Activated CD8-positive, alpha-beta memory T cell treated with anti-CD3 and anti-CD28 coated beads, Interleukin-2, amount 10 ng/mL, durations not matched to agents 7 days and 5 days (primary cell): ENCODE results near the gene LSS. TPM values are rescaled to one million over a fixed set of nuclear protein-coding genes. Genes with fewer than 3 reads are reported as not detected.

Source experiments
- ATAC-seq: fragments of 150-1000 bp; cut with Tn5 transposase; one replicate; pipeline ENCODE4 v1.10.0; 2021; ENCODE audit warnings: moderate library complexity
- CTCF ChIA-PET: fragments of 350-600 bp; sonication (Branson Sonifier 250); formaldehyde crosslinking; loops from one replicate; lab custom pipeline; 2021; ENCODE audit warnings: antibody characterized with exemption; lab: Charles Lee
- DNase-seq: peaks from one replicate; pipeline ENCODE4 v3.0.0-alpha.2; 2020
- H3K27ac Mint-ChIP-seq: one replicate; pipeline ENCODE4 v1.8.0; 2021; ENCODE audit warnings: mild to moderate bottlenecking, mixed read lengths
- H3K27me3 Mint-ChIP-seq: one replicate; pipeline ENCODE4 v1.8.0; 2021; ENCODE audit warnings: mixed read lengths
- H3K36me3 Mint-ChIP-seq: one replicate; pipeline ENCODE4 v1.8.0; 2021; ENCODE audit warnings: mild to moderate bottlenecking, mixed read lengths
- H3K4me1 Mint-ChIP-seq: one replicate; pipeline ENCODE4 v1.8.0; 2021; ENCODE audit warnings: mixed read lengths
- H3K4me3 Mint-ChIP-seq: one replicate; pipeline ENCODE4 v1.8.0; 2021; ENCODE audit warnings: mild to moderate bottlenecking, moderate library complexity, mixed read lengths
- H3K9me3 Mint-ChIP-seq: one replicate; pipeline ENCODE4 v1.8.0; 2022; ENCODE audit warnings: low read depth, mixed read lengths
- total RNA-seq, 2 experiments: library from RNA; stranded (reverse); gene quantifications; one replicate each; pipeline ENCODE4 v1.2.3, GENCODE V29; 2021

Gene LSS
- total RNA-seq, 2 experiments from 2014 or later: 44.9 to 49.5 TPM

- no peak for ATAC-seq
- CTCF ChIA-PET: interaction anchor here (1.5 to 2.6 kb wide), 4 partner anchors 11 to 111 kb away, joined by 4 to 14 read pairs (median 6); a partner anchor contains a TSS
- Mint-ChIP-seq H3K27me3 (no peaks in the 10 kb centered on the region), H3K4me1 (peaks cover 37% of the 10 kb centered on the region), H3K36me3 (peaks cover 65% of the 10 kb centered on the region), H3K4me3 (no peak overlapping the region), H3K9me3 (no peaks in the 10 kb centered on the region), H3K27ac (peak overlapping the region; percentile 80)
- no peak for DNase-seq
Measured at GRCh38 chr21:46254208-46254975, 25.8 kb upstream of the LSS start.

GRCh38 chr21:46253610-46254124 is 25.1 kb upstream of the LSS start:
- Mint-ChIP-seq H3K27me3 (no peaks in the 10 kb centered on the region), H3K4me1 (peaks cover 37% of the 10 kb centered on the region), H3K9me3 (no peaks in the 10 kb centered on the region), H3K36me3 (peaks cover 68% of the 10 kb centered on the region), H3K27ac (peak overlapping the region; percentile 80), H3K4me3 (no peak overlapping the region)
- DNase-seq (peak; percentile 84), ATAC-seq (peak; percentile 90)
- CTCF ChIA-PET: interaction anchor here (0.9 to 2.6 kb wide), 6 partner anchors 11 to 111 kb away, joined by 3 to 14 read pairs (median 4); a partner anchor contains a TSS

GRCh38 chr21:46252840-46253239 is 24.3 kb upstream of the LSS start:
- Mint-ChIP-seq H3K27ac (peak overlapping the region; percentile 80), H3K9me3 (no peaks in the 10 kb centered on the region), H3K4me1 (peaks cover 37% of the 10 kb centered on the region), H3K36me3 (peaks cover 64% of the 10 kb centered on the region), H3K4me3 (no peak overlapping the region), H3K27me3 (no peaks in the 10 kb centered on the region)
- no peak for ATAC-seq
- no peak for DNase-seq
- CTCF ChIA-PET: interaction anchor here (0.9 to 2.6 kb wide), 5 partner anchors 10 to 110 kb away, joined by 3 to 14 read pairs (median 5); a partner anchor contains a TSS

GRCh38 chr21:46250146-46250725 is 21.7 kb upstream of the LSS start:
- Mint-ChIP-seq H3K36me3 (peaks cover 63% of the 10 kb centered on the region), H3K27ac (peak overlapping the region; percentile 56), H3K9me3 (no peaks in the 10 kb centered on the region), H3K27me3 (no peaks in the 10 kb centered on the region), H3K4me3 (no peak overlapping the region), H3K4me1 (peaks cover 40% of the 10 kb centered on the region)
- ATAC-seq: no peak
- DNase-seq: no peak
- CTCF ChIA-PET: interaction anchor here (1.1 to 1.9 kb wide), 2 partner anchors 9 to 107 kb away, joined by 4 to 5 read pairs; no protein-coding TSS in a partner anchor

GRCh38 chr21:46248827-46249226 is 20.3 kb upstream of the LSS start:
- Mint-ChIP-seq H3K36me3 (peaks cover 55% of the 10 kb centered on the region), H3K27ac (peak overlapping the region; percentile 4), H3K27me3 (no peaks in the 10 kb centered on the region), H3K4me3 (no peak overlapping the region), H3K9me3 (no peaks in the 10 kb centered on the region), H3K4me1 (peaks cover 37% of the 10 kb centered on the region)
- ATAC-seq (no peak), DNase-seq (no peak)
- CTCF ChIA-PET: no interaction called here

- no peak overlapping the region for H3K27ac Mint-ChIP-seq
- H3K36me3 Mint-ChIP-seq: peaks cover 54% of the 10 kb centered on the region
- H3K9me3 Mint-ChIP-seq: no peaks in the 10 kb centered on the region
- DNase-seq (no peak), ATAC-seq (no peak)
- H3K4me3 Mint-ChIP-seq: no peak overlapping the region
- H3K4me1 Mint-ChIP-seq: peaks cover 37% of the 10 kb centered on the region
- H3K27me3 Mint-ChIP-seq: no peaks in the 10 kb centered on the region
- CTCF ChIA-PET: no interaction called here
Measured at GRCh38 chr21:46248422-46248782, 19.8 kb upstream of the LSS start.

GRCh38 chr21:46247699-46248421 is 19.3 kb upstream of the LSS start:
- Mint-ChIP-seq H3K9me3 (no peaks in the 10 kb centered on the region), H3K36me3 (peaks cover 57% of the 10 kb centered on the region), H3K4me1 (peaks cover 38% of the 10 kb centered on the region), H3K27me3 (no peaks in the 10 kb centered on the region), H3K4me3 (no peak overlapping the region), H3K27ac (no peak overlapping the region)
- DNase-seq (no peak), ATAC-seq (no peak)
- CTCF ChIA-PET: no interaction called here

- CTCF ChIA-PET: interaction anchor here (1.2 kb wide), 1 partner anchor 14 kb away, joined by 4 read pairs; no protein-coding TSS in a partner anchor
- Mint-ChIP-seq H3K4me1 (peaks cover 42% of the 10 kb centered on the region), H3K4me3 (no peak overlapping the region), H3K27ac (no peak overlapping the region), H3K9me3 (no peaks in the 10 kb centered on the region), H3K27me3 (no peaks in the 10 kb centered on the region), H3K36me3 (peaks cover 65% of the 10 kb centered on the region)
- ATAC-seq: no peak
- no peak for DNase-seq
Measured at GRCh38 chr21:46246345-46246744, 17.8 kb upstream of the LSS start.

- Mint-ChIP-seq H3K4me1 (peaks cover 37% of the 10 kb centered on the region), H3K9me3 (no peaks in the 10 kb centered on the region), H3K36me3 (peaks cover 63% of the 10 kb centered on the region), H3K27ac (no peak overlapping the region), H3K27me3 (no peaks in the 10 kb centered on the region), H3K4me3 (no peak overlapping the region)
- CTCF ChIA-PET: interaction anchor here (1.1 to 1.2 kb wide), 2 partner anchors 10 to 13 kb away, joined by 3 to 4 read pairs; no protein-coding TSS in a partner anchor
- DNase-seq (no peak), ATAC-seq (no peak)
Measured at GRCh38 chr21:46245213-46245915, 16.8 kb upstream of the LSS start.

- Mint-ChIP-seq H3K4me3 (no peak overlapping the region), H3K27me3 (no peaks in the 10 kb centered on the region), H3K36me3 (peaks cover 60% of the 10 kb centered on the region), H3K27ac (no peak overlapping the region), H3K9me3 (no peaks in the 10 kb centered on the region), H3K4me1 (peaks cover 36% of the 10 kb centered on the region)
- ATAC-seq (no peak), DNase-seq (no peak)
- CTCF ChIA-PET: interaction anchor here (1.1 to 1.5 kb wide), 2 partner anchors 10 to 101 kb away, joined by 3 to 4 read pairs; no protein-coding TSS in a partner anchor
Measured at GRCh38 chr21:46244602-46245001, 16.0 kb upstream of the LSS start.

- CTCF ChIA-PET: interaction anchor here (0.5 to 1.5 kb wide), 3 partner anchors 14 to 101 kb away, joined by 3 to 4 read pairs (median 3); no protein-coding TSS in a partner anchor
- Mint-ChIP-seq H3K36me3 (peaks cover 62% of the 10 kb centered on the region), H3K4me1 (peaks cover 38% of the 10 kb centered on the region), H3K4me3 (no peak overlapping the region), H3K27ac (peak overlapping the region; percentile 79), H3K27me3 (no peaks in the 10 kb centered on the region), H3K9me3 (no peaks in the 10 kb centered on the region)
- peak; percentile 59 for DNase-seq
- ATAC-seq: peak; percentile 64
Measured at GRCh38 chr21:46243960-46244361, 15.4 kb upstream of the LSS start.

GRCh38 chr21:46243325-46243724 is 14.8 kb upstream of the LSS start:
- Mint-ChIP-seq H3K27ac (peak overlapping the region; percentile 79), H3K36me3 (peaks cover 61% of the 10 kb centered on the region), H3K4me1 (peaks cover 38% of the 10 kb centered on the region), H3K27me3 (no peaks in the 10 kb centered on the region), H3K4me3 (no peak overlapping the region), H3K9me3 (no peaks in the 10 kb centered on the region)
- ATAC-seq (no peak), DNase-seq (no peak)
- CTCF ChIA-PET: interaction anchor here (0.7 to 1.6 kb wide), 4 partner anchors 11 to 100 kb away, joined by 3 to 7 read pairs (median 4); partner anchors contain the start of gene MCM3AP
